Osteocyte (in vitro differentiated cells): ENCODE results near the gene PPP2CA. TPM values are rescaled to one million over a fixed set of nuclear protein-coding genes. Genes with fewer than 3 reads are reported as not detected.

Source experiments
- DNase-seq: peaks from one replicate; pipeline ENCODE4 v3.0.0; 2021; ENCODE audit warnings: mixed read lengths; ENCODE audit not compliant: unreplicated experiment; ENCODE audit errors: extremely low spot score
- H3K27ac Mint-ChIP-seq: one replicate; pipeline ENCODE4 v1.8.0; 2021; ENCODE audit warnings: mild to moderate bottlenecking, mixed read lengths; ENCODE audit not compliant: unreplicated experiment
- H3K27me3 Mint-ChIP-seq: one replicate; pipeline ENCODE4 v1.8.0; 2021; ENCODE audit warnings: mixed read lengths; ENCODE audit not compliant: unreplicated experiment
- H3K36me3 Mint-ChIP-seq: one replicate; pipeline ENCODE4 v1.8.0; 2021; ENCODE audit warnings: mixed read lengths; ENCODE audit not compliant: unreplicated experiment
- H3K4me1 Mint-ChIP-seq: one replicate; pipeline ENCODE4 v1.8.0; 2021; ENCODE audit warnings: mixed read lengths; ENCODE audit not compliant: unreplicated experiment
- H3K4me3 Mint-ChIP-seq: one replicate; pipeline ENCODE4 v1.8.0; 2021; ENCODE audit warnings: mild to moderate bottlenecking, moderate library complexity, mixed read lengths; ENCODE audit not compliant: unreplicated experiment
- H3K9me3 Mint-ChIP-seq: one replicate; pipeline ENCODE4 v1.8.0; 2021; ENCODE audit warnings: mixed read lengths; ENCODE audit not compliant: unreplicated experiment
- total RNA-seq: library from RNA; stranded (reverse); gene quantifications from 2 replicates; pipeline ENCODE4 v1.2.1, GENCODE V29; 2021
- TF ChIP-seq, protein P1 (sequence below): fragments of 200-600 bp; sonication (generic); IDR thresholded peaks from 2 replicates; pipeline ENCODE4 v1.5.0; 2021; ENCODE audit warnings: antibody characterized with exemption, mild to moderate bottlenecking, moderate library complexity

PPP2CA gene
- total RNA-seq, 1 donor from 2014 or later, result 117 TPM

- TF ChIP-seq, protein P1, sequence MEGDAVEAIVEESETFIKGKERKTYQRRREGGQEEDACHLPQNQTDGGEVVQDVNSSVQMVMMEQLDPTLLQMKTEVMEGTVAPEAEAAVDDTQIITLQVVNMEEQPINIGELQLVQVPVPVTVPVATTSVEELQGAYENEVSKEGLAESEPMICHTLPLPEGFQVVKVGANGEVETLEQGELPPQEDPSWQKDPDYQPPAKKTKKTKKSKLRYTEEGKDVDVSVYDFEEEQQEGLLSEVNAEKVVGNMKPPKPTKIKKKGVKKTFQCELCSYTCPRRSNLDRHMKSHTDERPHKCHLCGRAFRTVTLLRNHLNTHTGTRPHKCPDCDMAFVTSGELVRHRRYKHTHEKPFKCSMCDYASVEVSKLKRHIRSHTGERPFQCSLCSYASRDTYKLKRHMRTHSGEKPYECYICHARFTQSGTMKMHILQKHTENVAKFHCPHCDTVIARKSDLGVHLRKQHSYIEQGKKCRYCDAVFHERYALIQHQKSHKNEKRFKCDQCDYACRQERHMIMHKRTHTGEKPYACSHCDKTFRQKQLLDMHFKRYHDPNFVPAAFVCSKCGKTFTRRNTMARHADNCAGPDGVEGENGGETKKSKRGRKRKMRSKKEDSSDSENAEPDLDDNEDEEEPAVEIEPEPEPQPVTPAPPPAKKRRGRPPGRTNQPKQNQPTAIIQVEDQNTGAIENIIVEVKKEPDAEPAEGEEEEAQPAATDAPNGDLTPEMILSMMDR, result no peak
- no peak for DNase-seq
- H3K4me3 Mint-ChIP-seq, result no peak overlapping the region
- H3K4me1 Mint-ChIP-seq, result peaks cover 22% of the 10 kb centered on the region
- no peak overlapping the region for H3K27ac Mint-ChIP-seq
- no peaks in the 10 kb centered on the region for H3K9me3 Mint-ChIP-seq
- H3K36me3 Mint-ChIP-seq, result peaks cover 33% of the 10 kb centered on the region
- H3K27me3 Mint-ChIP-seq, result no peaks in the 10 kb centered on the region
Measured at GRCh38 chr5:134151723-134152122, 74.2 kb downstream of the PPP2CA start.

- H3K36me3 Mint-ChIP-seq, result peaks cover 24% of the 10 kb centered on the region
- TF ChIP-seq, protein P1, result no peak
- no peaks in the 10 kb centered on the region for H3K9me3 Mint-ChIP-seq
- DNase-seq, result peak; percentile 32
- no peak overlapping the region for H3K27ac Mint-ChIP-seq
- H3K4me3 Mint-ChIP-seq, result no peak overlapping the region
- peaks cover 22% of the 10 kb centered on the region for H3K4me1 Mint-ChIP-seq
- H3K27me3 Mint-ChIP-seq, result no peaks in the 10 kb centered on the region
Measured at GRCh38 chr5:134149571-134150303, 76.1 kb downstream of the PPP2CA start.

DNA sequence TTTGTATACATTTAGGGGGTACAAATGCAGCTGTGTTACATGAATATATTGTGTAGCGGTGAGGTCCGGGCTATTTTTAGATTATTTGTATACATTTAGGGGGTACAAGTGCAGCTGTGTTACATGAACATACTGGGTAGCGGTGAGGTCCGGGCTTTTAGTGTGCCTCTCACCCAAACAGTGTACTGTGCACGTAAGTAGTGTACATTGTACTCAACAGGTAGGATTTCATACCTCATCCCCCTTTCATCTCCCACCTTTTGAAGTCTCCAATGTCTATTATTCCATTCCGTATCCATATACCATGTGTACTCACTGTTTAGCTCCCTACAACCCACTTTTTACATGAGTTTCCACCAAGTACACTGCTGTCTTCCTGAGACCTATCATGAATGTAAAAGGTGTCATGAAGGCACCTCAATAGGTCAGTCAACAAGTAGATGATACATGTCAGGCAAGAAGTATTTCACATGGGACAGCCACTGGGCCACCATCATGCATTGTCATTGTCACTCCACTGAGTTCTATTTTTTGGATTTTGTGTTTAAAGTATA, 76.8 kb downstream of the PPP2CA start:
- no peak overlapping the region for H3K27ac Mint-ChIP-seq
- H3K9me3 Mint-ChIP-seq, result no peaks in the 10 kb centered on the region
- TF ChIP-seq, protein P1, result no peak
- H3K36me3 Mint-ChIP-seq, result peaks cover 22% of the 10 kb centered on the region
- H3K4me3 Mint-ChIP-seq, result no peak overlapping the region
- H3K4me1 Mint-ChIP-seq, result peaks cover 22% of the 10 kb centered on the region
- DNase-seq, result peak; percentile 32
- H3K27me3 Mint-ChIP-seq, result no peaks in the 10 kb centered on the region

DNA sequence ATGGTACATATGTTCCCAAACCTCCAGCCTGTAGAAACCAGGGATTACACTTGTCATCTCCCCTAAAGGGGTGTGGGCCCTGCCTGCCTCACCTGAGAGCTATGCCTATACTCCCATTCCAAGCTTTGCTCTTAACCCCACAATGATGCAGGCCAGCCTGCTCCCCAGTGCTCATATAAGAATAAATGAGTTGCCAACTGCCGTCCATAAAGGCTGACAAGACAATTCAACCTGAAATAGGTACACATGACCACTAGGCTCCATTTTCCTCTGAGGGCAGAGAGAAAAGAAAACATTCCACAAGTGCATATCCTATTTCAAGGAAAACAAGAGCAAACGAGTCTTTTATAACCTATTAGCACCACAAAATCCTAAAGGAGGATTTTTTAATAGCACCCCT, 77.6 kb downstream of the PPP2CA start:
- Mint-ChIP-seq H3K4me3 (no peak overlapping the region), H3K27ac (peak overlapping the region; percentile 5), H3K36me3 (peaks cover 20% of the 10 kb centered on the region), H3K9me3 (no peaks in the 10 kb centered on the region), H3K4me1 (peaks cover 22% of the 10 kb centered on the region), H3K27me3 (no peaks in the 10 kb centered on the region)
- peak; percentile 38 for DNase-seq
- TF ChIP-seq, protein P1, result no peak

GRCh38 chr5:134146651-134147518, 79.0 kb downstream of the PPP2CA start:
- TF ChIP-seq, protein P1, result no peak
- Mint-ChIP-seq H3K27ac (no peak overlapping the region), H3K27me3 (no peaks in the 10 kb centered on the region), H3K4me3 (no peak overlapping the region), H3K4me1 (peaks cover 22% of the 10 kb centered on the region), H3K36me3 (peaks cover 12% of the 10 kb centered on the region), H3K9me3 (no peaks in the 10 kb centered on the region)
- DNase-seq, result peak; percentile 46
